Colonic mucosa (tissue), 4 donors: ENCODE data around the gene LMO1. TPM values are rescaled to one million over a fixed set of nuclear protein-coding genes. Genes with fewer than 3 reads are reported as not detected.

Experiments
- DNase-seq: peaks from one replicate; pipeline ENCODE4 v3.0.0-alpha.2; 2020
- H3K27ac ChIP-seq: fragments of 200-600 bp; one replicate; pipeline ENCODE4 v1.8.0; 2021
- H3K27me3 ChIP-seq: fragments of 200-600 bp; one replicate; pipeline ENCODE4 v1.8.0; 2021
- H3K36me3 ChIP-seq: fragments of 200-600 bp; one replicate; pipeline ENCODE4 v1.8.0; 2021
- H3K4me1 ChIP-seq: fragments of 200-600 bp; one replicate; pipeline ENCODE4 v1.8.0; 2021; ENCODE audit warnings: mild to moderate bottlenecking
- H3K4me3 ChIP-seq: fragments of 200-600 bp; one replicate; pipeline ENCODE4 v1.8.0; 2021
- H3K9ac ChIP-seq, 2 donors: one replicate each; pipeline ENCODE4 v1.7.0; 2013; ENCODE audit warnings: control low read depth in 2 of 2, low read depth in 2 of 2, low read length in 2 of 2
- H3K9me3 ChIP-seq: fragments of 200-600 bp; one replicate; pipeline ENCODE4 v1.8.0; 2021
- intact Hi-C: fragments of 100-400 bp; cut with DNase I; formaldehyde crosslinking; loops from one replicate; pipeline ENCODE4 v1.14.1; 2022
- total RNA-seq, 2 donors: library from RNA; stranded (reverse); fragmentation: NEBNext Ultra II Directional in 1 of 2; extraction: Animal tissue kit (Norgen Biotek cat#: 25700) in 1 of 2; gene quantifications; one replicate each; pipeline ENCODE4 v1.2.1, GENCODE V29; 2021
- TF ChIP-seq, protein P1 (sequence below): fragments of 200-600 bp; IDR thresholded peaks from one replicate; pipeline ENCODE4 v1.8.0; 2022; ENCODE audit warnings: antibody characterized with exemption, mild to moderate bottlenecking
- donor health status: healthy.
- donor health status: DM: no; HTN: no; CAD: no.
- donor health status: DM: no; HTN: no; CAD: no.

LMO1 gene
- total RNA-seq, 2 donors from 2014 or later: not detected

DNA sequence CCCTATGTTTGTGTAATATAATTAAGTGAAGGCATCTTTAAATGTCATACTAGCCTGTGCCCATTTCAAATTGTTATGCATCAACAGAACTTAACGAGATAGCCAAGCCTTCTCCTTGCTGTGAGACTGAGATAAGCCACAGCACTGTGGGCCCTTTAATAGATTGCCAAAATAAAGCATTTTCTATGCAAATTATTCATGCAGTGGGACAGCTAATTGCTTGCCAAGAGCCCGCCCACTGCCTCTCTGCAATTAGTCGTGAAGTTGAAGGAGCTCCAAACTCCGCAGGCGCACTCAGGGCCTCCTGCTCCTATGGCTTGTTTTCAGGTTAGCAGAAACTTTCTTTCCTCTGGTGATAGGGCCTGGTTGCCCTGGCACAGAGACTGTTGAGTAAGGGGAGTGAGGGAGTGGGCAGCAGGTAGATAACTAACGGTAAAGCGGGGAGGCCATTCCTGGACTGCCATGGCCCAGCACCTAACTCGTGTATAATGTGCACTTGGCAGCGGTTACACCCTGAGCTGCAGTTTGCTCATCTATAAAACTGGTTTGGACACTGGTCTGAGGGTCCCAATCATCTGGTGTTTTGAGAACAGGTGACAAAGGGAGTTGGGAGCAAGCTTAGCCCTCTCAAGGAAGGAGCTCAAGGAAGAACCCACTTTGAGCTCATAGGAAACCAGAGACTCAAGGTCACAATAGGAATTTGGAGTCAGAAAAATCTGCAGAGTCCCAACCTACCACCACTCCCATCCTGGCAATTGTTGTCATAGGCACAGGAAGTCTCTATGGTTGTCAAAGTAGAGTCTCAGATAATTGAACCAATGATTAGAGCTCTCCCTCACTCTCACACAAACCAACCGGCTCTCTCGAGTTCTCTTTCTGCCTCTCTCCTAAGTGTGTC, 60.9 kb downstream of the LMO1 start:
- H3K36me3 ChIP-seq: no peaks in the 10 kb centered on the region
- no peaks in the 10 kb centered on the region for H3K4me1 ChIP-seq
- H3K4me3 ChIP-seq: no peak overlapping the region
- H3K27me3 ChIP-seq: no peaks in the 10 kb centered on the region
- intact Hi-C loops: no loop called here
- no peak for DNase-seq
- TF ChIP-seq, protein P1, sequence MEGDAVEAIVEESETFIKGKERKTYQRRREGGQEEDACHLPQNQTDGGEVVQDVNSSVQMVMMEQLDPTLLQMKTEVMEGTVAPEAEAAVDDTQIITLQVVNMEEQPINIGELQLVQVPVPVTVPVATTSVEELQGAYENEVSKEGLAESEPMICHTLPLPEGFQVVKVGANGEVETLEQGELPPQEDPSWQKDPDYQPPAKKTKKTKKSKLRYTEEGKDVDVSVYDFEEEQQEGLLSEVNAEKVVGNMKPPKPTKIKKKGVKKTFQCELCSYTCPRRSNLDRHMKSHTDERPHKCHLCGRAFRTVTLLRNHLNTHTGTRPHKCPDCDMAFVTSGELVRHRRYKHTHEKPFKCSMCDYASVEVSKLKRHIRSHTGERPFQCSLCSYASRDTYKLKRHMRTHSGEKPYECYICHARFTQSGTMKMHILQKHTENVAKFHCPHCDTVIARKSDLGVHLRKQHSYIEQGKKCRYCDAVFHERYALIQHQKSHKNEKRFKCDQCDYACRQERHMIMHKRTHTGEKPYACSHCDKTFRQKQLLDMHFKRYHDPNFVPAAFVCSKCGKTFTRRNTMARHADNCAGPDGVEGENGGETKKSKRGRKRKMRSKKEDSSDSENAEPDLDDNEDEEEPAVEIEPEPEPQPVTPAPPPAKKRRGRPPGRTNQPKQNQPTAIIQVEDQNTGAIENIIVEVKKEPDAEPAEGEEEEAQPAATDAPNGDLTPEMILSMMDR: no peak
- H3K9me3 ChIP-seq: no peaks in the 10 kb centered on the region
- H3K9ac ChIP-seq: no peak overlapping the region
- H3K27ac ChIP-seq: no peak overlapping the region

DNA sequence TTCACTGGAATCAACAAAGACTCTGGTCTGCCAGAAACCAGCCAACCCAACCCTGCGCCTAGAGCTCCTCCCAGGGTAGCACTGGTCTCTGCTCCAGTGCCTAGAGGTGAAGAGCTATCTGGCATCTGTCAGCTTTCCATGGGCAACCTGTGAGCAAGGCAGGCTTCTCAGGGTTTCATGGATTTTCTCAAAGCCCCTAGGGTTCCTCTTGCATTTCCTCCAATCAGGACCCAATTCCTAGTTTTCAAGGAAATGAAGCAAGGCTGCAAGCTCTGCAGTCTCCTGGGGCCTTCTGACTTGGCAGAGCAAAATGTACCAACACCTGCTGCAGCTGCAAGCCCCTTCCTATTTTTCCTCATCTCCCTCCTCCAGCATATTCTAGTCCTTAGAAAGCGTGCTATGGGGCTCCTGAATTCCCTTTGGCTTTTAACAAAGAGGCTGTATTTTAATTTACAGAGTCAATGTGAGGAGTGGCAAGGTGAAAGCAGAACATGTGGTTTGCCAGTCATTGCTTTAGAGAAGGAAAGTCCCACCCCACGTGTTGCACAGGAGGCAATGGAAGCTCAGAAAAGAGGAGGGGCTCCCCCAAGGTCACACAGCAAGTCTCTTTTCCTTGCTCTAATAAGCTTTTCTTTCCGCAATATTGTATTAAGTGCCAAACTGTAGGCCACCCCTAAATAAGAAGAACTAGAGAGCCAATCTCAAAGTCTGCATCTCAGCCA, 61.9 kb downstream of the LMO1 start:
- TF ChIP-seq, protein P1: no peak
- DNase-seq: no peak
- intact Hi-C loops: no loop called here
- Histone ChIP-seq H3K27me3 (no peaks in the 10 kb centered on the region), H3K36me3 (no peaks in the 10 kb centered on the region), H3K9me3 (no peaks in the 10 kb centered on the region), H3K4me3 (no peak overlapping the region), H3K9ac (no peak overlapping the region), H3K4me1 (no peaks in the 10 kb centered on the region), H3K27ac (no peak overlapping the region)

DNA sequence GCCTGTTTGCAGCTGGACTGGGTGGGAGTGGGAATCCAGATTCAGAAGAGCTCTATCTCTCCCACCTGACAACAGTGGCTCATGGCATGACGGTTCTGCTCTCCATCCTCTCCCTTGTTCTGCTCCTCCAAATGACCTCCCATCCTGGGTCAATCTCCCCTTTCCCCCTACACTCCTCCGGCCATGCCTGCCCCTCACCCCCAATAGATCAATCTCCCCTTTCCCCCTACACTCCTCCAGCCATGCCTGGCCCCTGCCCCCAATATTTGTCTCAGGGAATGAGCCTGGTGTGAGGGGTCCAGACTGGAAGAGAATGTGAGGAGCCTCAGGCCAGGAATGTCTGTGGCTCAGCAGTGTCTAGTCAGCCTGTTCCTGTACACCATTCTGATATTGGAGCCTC, 64.0 kb downstream of the LMO1 start:
- Histone ChIP-seq H3K27me3 (no peaks in the 10 kb centered on the region), H3K27ac (no peak overlapping the region), H3K9ac (no peak overlapping the region), H3K36me3 (no peaks in the 10 kb centered on the region), H3K9me3 (no peaks in the 10 kb centered on the region), H3K4me1 (no peaks in the 10 kb centered on the region), H3K4me3 (no peak overlapping the region)
- intact Hi-C loops: no loop called here
- no peak for DNase-seq
- TF ChIP-seq, protein P1: no peak

DNA sequence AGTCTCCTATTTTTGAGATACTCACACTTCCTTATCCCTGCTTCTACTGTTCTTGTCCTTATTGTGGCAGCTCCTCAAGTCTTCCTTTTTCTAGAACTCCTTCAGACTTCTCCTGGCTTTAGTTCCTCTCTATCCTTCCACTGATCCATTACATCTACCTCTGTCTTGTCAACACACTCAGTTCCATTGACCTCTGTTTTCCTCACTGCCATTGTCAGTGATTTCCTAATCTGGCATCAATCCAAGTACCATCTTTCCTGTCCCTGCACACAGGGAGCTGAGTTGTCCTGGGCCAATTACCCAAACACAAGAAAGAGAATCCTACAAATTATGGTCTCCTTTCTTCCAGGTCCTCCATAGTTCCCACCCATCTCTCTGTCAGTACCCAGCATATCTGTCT, 66.9 kb downstream of the LMO1 start:
- Histone ChIP-seq H3K27ac (no peak overlapping the region), H3K9ac (no peak overlapping the region), H3K4me1 (no peaks in the 10 kb centered on the region), H3K9me3 (no peaks in the 10 kb centered on the region), H3K27me3 (no peaks in the 10 kb centered on the region), H3K36me3 (no peaks in the 10 kb centered on the region), H3K4me3 (no peak overlapping the region)
- DNase-seq: no peak
- intact Hi-C loops: no loop called here
- TF ChIP-seq, protein P1: no peak

DNA sequence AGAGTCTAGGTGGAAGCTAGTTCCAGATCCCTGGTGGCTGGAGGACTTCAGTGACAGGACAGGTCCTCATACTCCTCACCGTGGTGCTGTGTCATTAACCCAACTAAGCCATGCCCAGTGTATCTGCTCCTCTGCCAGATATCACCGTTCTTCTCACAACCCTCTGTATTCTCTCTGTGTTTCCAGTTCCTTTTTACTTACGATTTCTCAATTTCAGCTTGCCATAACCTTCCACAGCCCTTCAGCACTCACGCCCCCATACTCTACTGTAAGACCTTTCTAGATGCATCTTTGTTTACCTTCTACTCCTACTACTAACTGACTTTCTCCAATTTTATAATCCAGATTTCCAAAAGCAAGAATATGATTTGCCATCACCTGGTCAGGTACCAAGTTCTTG, 68.7 kb downstream of the LMO1 start:
- intact Hi-C loops: no loop called here
- TF ChIP-seq, protein P1: no peak
- Histone ChIP-seq H3K27me3 (no peaks in the 10 kb centered on the region), H3K9me3 (no peaks in the 10 kb centered on the region), H3K9ac (no peak overlapping the region), H3K36me3 (no peaks in the 10 kb centered on the region), H3K4me1 (no peaks in the 10 kb centered on the region), H3K4me3 (no peak overlapping the region), H3K27ac (no peak overlapping the region)
- DNase-seq: no peak
